WTC11 (cell line): ENCODE measurements around the gene OR14K1.
"Not testable (repeated sequence)": the region's sequence is repeated elsewhere in the genome, so short reads cannot be mapped to it uniquely, and the experiment has no call there.

Experiments
- CTCF ChIP-seq: fragments of 200-600 bp; IDR thresholded peaks from 2 replicates; pipeline ENCODE4 v1.8.0; 2022; ENCODE audit warnings: antibody characterized with exemption
- E2F4 ChIP-seq: sonication (generic); formaldehyde crosslinking; IDR thresholded peaks from 2 replicates; pipeline ENCODE4 v1.8.1; 2022; ENCODE audit warnings: low read depth, mild to moderate bottlenecking, moderate library complexity, missing genetic modification reagents, borderline replicate concordance
- ERG ChIP-seq: fragments of 250-450 bp; sonication (Bioruptor Pico); IDR thresholded peaks from 2 replicates; pipeline ENCODE4 v1.8.0; 2021; ENCODE audit warnings: mild to moderate bottlenecking
- JAZF1 ChIP-seq: fragments of 250-450 bp; sonication (Bioruptor Pico); IDR thresholded peaks from 2 replicates; pipeline ENCODE4 v1.9.0; 2021; ENCODE audit warnings: moderate library complexity, mild to moderate bottlenecking, inconsistent platforms
- JUN ChIP-seq: sonication (generic); formaldehyde crosslinking; IDR thresholded peaks from 2 replicates; pipeline ENCODE4 v1.8.0; 2023; ENCODE audit warnings: mild to moderate bottlenecking, missing genetic modification reagents
- MAX ChIP-seq: sonication (generic); formaldehyde crosslinking; IDR thresholded peaks from 2 replicates; pipeline ENCODE4 v1.8.0; 2022; ENCODE audit warnings: mild to moderate bottlenecking, missing genetic modification reagents
- NR3C1 ChIP-seq: sonication (generic); formaldehyde crosslinking; conservative IDR thresholded peaks from 2 replicates; pipeline ENCODE4 v1.8.1; 2023; ENCODE audit warnings: low read depth, mild to moderate bottlenecking, missing genetic modification reagents
- SMAD4 ChIP-seq: sonication (generic); formaldehyde crosslinking; IDR thresholded peaks from 2 replicates; pipeline ENCODE4 v1.8.0; 2022; ENCODE audit warnings: mild to moderate bottlenecking, missing genetic modification reagents
- STAT6 ChIP-seq: sonication (generic); formaldehyde crosslinking; conservative IDR thresholded peaks from 2 replicates; pipeline ENCODE4 v1.8.1; 2023; ENCODE audit warnings: mild to moderate bottlenecking, low read depth, missing genetic modification reagents, moderate library complexity
- TEAD4 ChIP-seq: sonication (generic); formaldehyde crosslinking; IDR thresholded peaks from 2 replicates; pipeline ENCODE4 v1.8.0; 2022; ENCODE audit warnings: mild to moderate bottlenecking, missing genetic modification reagents
- USF2 ChIP-seq: sonication (generic); formaldehyde crosslinking; IDR thresholded peaks from 2 replicates; pipeline ENCODE4 v1.8.1; 2023; ENCODE audit warnings: mild to moderate bottlenecking, missing genetic modification reagents, moderate library complexity

GRCh38 chr1:247710681-247711080 is 27.7 kb upstream of the OR14K1 start:
- not testable (repeated sequence) for TF ChIP-seq E2F4 (CRISPR knock-in tag); CTCF; JUN (CRISPR knock-in tag); NR3C1 (CRISPR knock-in tag); SMAD4 (CRISPR knock-in tag); USF2 (CRISPR knock-in tag); JAZF1 (CRISPR knock-in tag); TEAD4; MAX; ERG (CRISPR knock-in tag); STAT6 (CRISPR knock-in tag)
